HepG2 (cell line): Measurements from ENCODE around the gene TSPAN12. TPM values are rescaled to one million over a fixed set of nuclear protein-coding genes. Genes with fewer than 3 reads are reported as not detected.
"Not testable (repeated sequence)": the region's sequence is repeated elsewhere in the genome, so short reads cannot be mapped to it uniquely, and the experiment has no call there.

Experiments used
- ATAC-seq: fragments of 200-7000 bp; cut with Tn5 transposase; 3 replicates; pipeline ENCODE4 v1.9.1; 2020; ENCODE audit warnings: mild to moderate bottlenecking, moderate library complexity
- BruUV-seq: library from RNA; stranded (reverse); fragments of 400-500 nt; replicated peaks from 2 replicates; lab custom pipeline; 2021; lab: Mats Ljungman, UMichigan
- CTCF ChIA-PET: fragments of 300-600 bp; formaldehyde crosslinking; extraction: SDS; loops from one replicate; lab custom pipeline; 2021; ENCODE audit warnings: low total read pairs, inconsistent platforms, low intra/inter-chr PET ratio; lab: Yijun Ruan, JAX
- POLR2A ChIA-PET: fragments of 350-600 bp; sonication (Branson Sonifier 250); formaldehyde crosslinking; loops from one replicate; lab custom pipeline; 2020; ENCODE audit warnings: antibody characterized with exemption, inconsistent platforms; lab: Yijun Ruan, JAX
- DNase-seq: peaks from one replicate; pipeline ENCODE4 v3.0.0-alpha.2; 2015; ENCODE audit warnings: low spot score
- FAIRE-seq: peaks from 3 replicates; lab custom pipeline; 2011; peaks lifted over from hg19 to GRCh38; lab: Jason Lieb, UNC
- H2AFZ ChIP-seq: one replicate; pipeline ENCODE4 v1.6.1; 2011; ENCODE audit warnings: low read length, inconsistent platforms
- H3K27ac ChIP-seq: fragments of 300-600 bp; 3 replicates; pipeline ENCODE4 v1.8.0; 2011; ENCODE audit warnings: mixed run types, mild to moderate bottlenecking, mixed read lengths, low read length, inconsistent platforms; ENCODE audit not compliant: insufficient read depth; ENCODE audit errors: extremely low read length
- H3K27me3 ChIP-seq, 2 experiments: fragments of 200-600 bp in 1 of 2; 2 replicates in 1 of 2; 3 replicates in 1 of 2; pipeline versions ENCODE4 v1.6.0 to v1.8.0; 2011; ENCODE audit warnings: low read length in 2 of 2, mild to moderate bottlenecking in 2 of 2, moderate library complexity in 2 of 2, inconsistent platforms in 1 of 2; ENCODE audit not compliant: insufficient read depth in 2 of 2, control insufficient read depth in 1 of 2
- H3K36me3 ChIP-seq, 2 experiments: fragments of 200-600 bp in 1 of 2; replicated peaks in 1 of 2; 2 replicates in 1 of 2; 3 replicates in 1 of 2; pipeline versions ENCODE4 v1.5.1 to v1.8.0; 2011; ENCODE audit warnings: low read length in 2 of 2, inconsistent platforms in 1 of 2; ENCODE audit not compliant: insufficient read depth in 2 of 2, control insufficient read depth in 1 of 2
- H3K4me1 ChIP-seq: 2 replicates; pipeline ENCODE4 v1.5.1; 2012; ENCODE audit warnings: low read length, inconsistent platforms; ENCODE audit not compliant: insufficient read depth
- H3K4me2 ChIP-seq: 2 replicates; pipeline ENCODE4 v1.6.0; 2011; ENCODE audit warnings: low read depth, low read length, inconsistent platforms
- H3K4me3 ChIP-seq, 3 experiments: fragments of 200-600 bp in 1 of 3; sonication (generic), shearing (Covaris generic) in 1 of 3; replicated peaks in 1 of 3; 2 replicates each; pipeline ENCODE4 v1.5.1; 2011 to 2016; ENCODE audit warnings: low read length in 3 of 3, inconsistent platforms in 2 of 3, low read depth in 2 of 3, mild to moderate bottlenecking in 2 of 3, control low read depth in 1 of 3, mixed read lengths in 1 of 3; ENCODE audit not compliant: insufficient read depth in 1 of 3
- H3K79me2 ChIP-seq: one replicate; pipeline ENCODE4 v1.6.1; 2011; ENCODE audit warnings: low read length, inconsistent platforms; ENCODE audit not compliant: insufficient read depth
- H3K9ac ChIP-seq: 2 replicates; pipeline ENCODE4 v1.6.0; 2011; ENCODE audit warnings: mild to moderate bottlenecking, low read depth, low read length, inconsistent platforms; ENCODE audit not compliant: insufficient read depth
- H3K9me3 ChIP-seq: 2 replicates; pipeline ENCODE4 v1.5.1; 2012; ENCODE audit warnings: mild to moderate bottlenecking, low read length
- H4K20me1 ChIP-seq: 2 replicates; pipeline ENCODE4 v1.6.0; 2011; ENCODE audit warnings: inconsistent platforms, mild to moderate bottlenecking, low read length, moderate library complexity; ENCODE audit not compliant: insufficient read depth
- MIER2 ChIP-seq: IDR thresholded peaks from 2 replicates; pipeline ENCODE4 v1.6.1; 2016; ENCODE audit warnings: missing biosample characterization, missing genetic modification reagents
- NPAS2 ChIP-seq: sonication (generic); formaldehyde crosslinking; IDR thresholded peaks from 2 replicates; pipeline ENCODE4 v1.8.0; 2022; ENCODE audit warnings: mild to moderate bottlenecking, missing genetic modification reagents, borderline replicate concordance
- PRPF4 ChIP-seq: fragments of 200-400 bp; formaldehyde crosslinking; IDR thresholded peaks from 2 replicates; pipeline ENCODE4 v1.6.1; 2016; ENCODE audit warnings: low read length, low read depth; ENCODE audit not compliant: poor library complexity, severe bottlenecking
- RFX1 ChIP-seq: fragments of 450-650 bp; IDR thresholded peaks from 2 replicates; pipeline ENCODE4 v1.6.1; 2017
- RFX5 ChIP-seq: IDR thresholded peaks from 2 replicates; pipeline ENCODE4 v1.6.1; 2011; ENCODE audit warnings: low read depth, low read length, improper control_type of control experiment
- SCMH1 ChIP-seq: sonication (generic); formaldehyde crosslinking; IDR thresholded peaks from 2 replicates; pipeline ENCODE4 v1.9.0; 2021; ENCODE audit warnings: missing genetic modification reagents, mild to moderate bottlenecking, borderline replicate concordance
- SP5 ChIP-seq: IDR thresholded peaks from 2 replicates; pipeline ENCODE4 v1.6.1; 2016; ENCODE audit warnings: low read depth, borderline replicate concordance
- STAT6 ChIP-seq: sonication (generic); formaldehyde crosslinking; IDR thresholded peaks from 2 replicates; pipeline ENCODE4 v1.4.0; 2020; ENCODE audit warnings: missing genetic modification reagents, mild to moderate bottlenecking, borderline replicate concordance
- TCF7 ChIP-seq: sonication (generic); IDR thresholded peaks from 2 replicates; pipeline ENCODE4 v1.6.1; 2016; ENCODE audit warnings: antibody characterized with exemption, low read depth
- ZMYM4 ChIP-seq: sonication (generic); formaldehyde crosslinking; IDR thresholded peaks from 2 replicates; pipeline ENCODE4 v1.8.1; 2023; ENCODE audit warnings: mild to moderate bottlenecking, missing genetic modification reagents
- ZNF414 ChIP-seq: sonication (generic); formaldehyde crosslinking; IDR thresholded peaks from 2 replicates; pipeline ENCODE4 v1.5.0; 2020; ENCODE audit warnings: missing genetic modification reagents
- ZNF749 ChIP-seq: sonication (generic); formaldehyde crosslinking; IDR thresholded peaks from 2 replicates; pipeline ENCODE4 v1.8.0; 2022; ENCODE audit warnings: mild to moderate bottlenecking, missing genetic modification reagents, moderate library complexity, borderline replicate concordance
- WGBS: methylation state at CpG from one replicate; pipeline ENCODE4 v1.1.6; 2017; ENCODE audit warnings: low lambda C conversion rate; 5-methylcytosine and 5-hydroxymethylcytosine counted together
- in situ Hi-C: cut with HindIII; loops from 2 replicates; pipeline ENCODE4 v1.10.0; 2017; ENCODE audit warnings: low pct_unique_long_range_greater_than_20kb; ENCODE audit not compliant: extremely low pct_ligation_motif_present
- intact Hi-C: fragments of 100-400 bp; cut with micrococcal nuclease; formaldehyde crosslinking; loops from one replicate; pipeline ENCODE4 v1.10.0; 2022; ENCODE audit not compliant: unreplicated experiment
- polyA plus RNA-seq, 8 experiments: library from polyadenylated mRNA; depleted of rRNA in 3 of 8; stranded (reverse) in 7 of 8; unstranded in 1 of 8; fragments of >200 nt; fragmentation: Illumina TruSeq in 4 of 8; extraction: Trizol in 4 of 8; gene quantifications; 2 replicates each; pipeline versions ENCODE4 v1.2.1 to v1.2.3, GENCODE V29; 2011 to 2016; ENCODE audit warnings: low read depth in 4 of 8, missing spikeins in 1 of 8, mixed read lengths in 1 of 8; ENCODE audit not compliant: insufficient read depth in 1 of 8
- total RNA-seq, 5 experiments: library from RNA; depleted of rRNA; stranded (reverse); fragments of >200 nt; fragmentation: Illumina TruSeq; extraction: Trizol; gene quantifications; 2 replicates each; pipeline ENCODE4 v1.2.3, GENCODE V29; 2016; ENCODE audit warnings: low read depth in 1 of 5
- TF ChIP-seq, protein P1 (sequence below): sonication (generic); formaldehyde crosslinking; IDR thresholded peaks from 2 replicates; pipeline ENCODE4 v1.4.0; 2020; ENCODE audit warnings: missing genetic modification reagents

The TSPAN12 gene
- total and polyA plus RNA-seq, 2 of the 13 experiments (the other 11 are each of a cell fraction or from before 2014, with no cell fraction given), result 0.48 to 0.95 TPM

- TF ChIP-seq STAT6 (CRISPR knock-in tag), result no peak
- TF ChIP-seq SP5 (CRISPR knock-in tag), result no peak
- TF ChIP-seq ZNF749 (CRISPR knock-in tag), result no peak
These were observed 74.7 kb downstream of the TSPAN12 start (continued) for GRCh38 chr7:120783273-120783672.

DNA sequence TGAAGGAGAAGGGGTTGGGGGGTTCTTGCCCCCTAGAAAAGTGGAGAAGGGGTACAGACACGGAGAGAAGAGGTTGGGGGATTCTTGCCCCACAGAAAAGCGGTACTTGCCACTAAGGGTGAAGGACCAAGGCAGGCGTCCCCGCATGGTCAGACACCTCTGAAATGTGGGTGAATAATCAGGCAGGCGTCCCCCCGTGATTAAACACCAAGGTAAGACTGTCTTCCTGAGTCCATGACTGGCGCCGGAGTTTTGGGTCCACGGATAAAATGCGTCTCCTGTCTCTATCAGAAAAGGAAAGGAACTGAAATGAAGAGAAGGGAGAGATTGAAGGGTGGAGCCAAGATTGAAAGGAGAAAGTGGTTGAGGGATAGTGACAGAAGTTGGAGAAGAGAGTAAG is 76.0 kb downstream of the TSPAN12 start:
- H3K4me2 ChIP-seq, H3K4me1 ChIP-seq, BruUV-seq, POLR2A ChIA-PET, ATAC-seq, FAIRE-seq, CTCF ChIA-PET, H3K27ac ChIP-seq, H3K79me2 ChIP-seq, H2AFZ ChIP-seq, H3K9ac ChIP-seq, H4K20me1 ChIP-seq, H3K27me3 ChIP-seq, H3K36me3 ChIP-seq, in situ Hi-C loops, H3K4me3 ChIP-seq, DNase-seq, H3K9me3 ChIP-seq, intact Hi-C loops: not testable (repeated sequence)
- 44% methylated on average over 10 of the region's 10 CpGs for WGBS

DNA sequence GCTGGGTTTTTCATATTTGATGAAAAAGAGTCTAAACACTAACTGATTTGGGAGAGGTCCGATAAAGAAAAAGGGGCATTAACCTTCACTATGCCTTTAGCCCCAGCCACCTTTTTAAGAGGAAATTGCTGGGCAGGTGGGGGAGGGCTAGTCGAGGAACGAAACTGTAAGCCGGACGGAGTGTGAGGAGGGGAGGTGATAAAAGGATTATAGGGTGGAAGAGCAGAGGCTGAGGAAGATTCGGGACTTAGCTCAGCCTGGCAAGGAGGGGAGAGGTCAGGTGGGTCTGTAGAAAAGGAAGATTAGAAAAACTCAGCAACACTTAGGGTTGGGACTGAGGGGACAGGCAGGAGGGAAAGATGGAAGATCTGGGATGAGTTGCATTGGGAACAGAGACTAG is 77.0 kb downstream of the TSPAN12 start:
- CTCF ChIA-PET, result no interaction called here
- Histone ChIP-seq H3K9ac (no peak overlapping the region), H3K9me3 (no peaks in the 10 kb centered on the region), H3K27ac (no peak overlapping the region), H3K79me2 (no peaks in the 10 kb centered on the region), H4K20me1 (no peaks in the 10 kb centered on the region), H3K27me3 (peaks cover 0 to 6% of the 10 kb centered on the region in 2 experiments; a peak in 1 of 5 replicates), H3K36me3 (no peaks in the 10 kb centered on the region), H3K4me3 (no peak overlapping the region), H3K4me2 (no peak overlapping the region), H3K4me1 (no peaks in the 10 kb centered on the region), H2AFZ (no peak overlapping the region)
- under 1% methylated on average over 6 of the region's 6 CpGs for whole genome bisulfite sequencing
- ATAC-seq, result no peak
- no peak for FAIRE-seq
- DNase-seq, result no peak
- POLR2A ChIA-PET, result no interaction called here
- in situ Hi-C loops (no loop called here), intact Hi-C loops (no loop called here)
- no TSS peak for BruUV-seq
- TF ChIP-seq ZMYM4 (CRISPR knock-in tag) (no peak), RFX5 (no peak), TCF7 (no peak), RFX1 (no peak), ZNF414 (CRISPR knock-in tag) (no peak), SCMH1 (CRISPR knock-in tag) (no peak), NPAS2 (CRISPR knock-in tag) (no peak), PRPF4 (no peak), MIER2 (CRISPR knock-in tag) (no peak)
- TF ChIP-seq, protein P1, sequence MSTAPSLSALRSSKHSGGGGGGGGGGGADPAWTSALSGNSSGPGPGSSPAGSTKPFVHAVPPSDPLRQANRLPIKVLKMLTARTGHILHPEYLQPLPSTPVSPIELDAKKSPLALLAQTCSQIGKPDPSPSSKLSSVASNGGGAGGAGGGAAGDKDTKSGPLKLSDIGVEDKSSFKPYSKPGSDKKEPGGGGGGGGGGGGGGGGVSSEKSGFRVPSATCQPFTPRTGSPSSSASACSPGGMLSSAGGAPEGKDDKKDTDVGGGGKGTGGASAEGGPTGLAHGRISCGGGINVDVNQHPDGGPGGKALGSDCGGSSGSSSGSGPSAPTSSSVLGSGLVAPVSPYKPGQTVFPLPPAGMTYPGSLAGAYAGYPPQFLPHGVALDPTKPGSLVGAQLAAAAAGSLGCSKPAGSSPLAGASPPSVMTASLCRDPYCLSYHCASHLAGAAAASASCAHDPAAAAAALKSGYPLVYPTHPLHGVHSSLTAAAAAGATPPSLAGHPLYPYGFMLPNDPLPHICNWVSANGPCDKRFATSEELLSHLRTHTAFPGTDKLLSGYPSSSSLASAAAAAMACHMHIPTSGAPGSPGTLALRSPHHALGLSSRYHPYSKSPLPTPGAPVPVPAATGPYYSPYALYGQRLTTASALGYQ (CRISPR knock-in tag), result no peak
